Hepatocyte (in vitro differentiated cells): ENCODE measurements around the gene CDK17. TPM values are rescaled to one million over a fixed set of nuclear protein-coding genes. Genes with fewer than 3 reads are reported as not detected.

Experiments
- DNase-seq: peaks from one replicate; pipeline ENCODE4 v3.0.0-alpha.2; 2016; ENCODE audit warnings: low spot score
- H2AFZ ChIP-seq: fragments of 200-600 bp; sonication (generic); 2 replicates; pipeline ENCODE4 v1.6.0; 2016; ENCODE audit warnings: antibody characterized with exemption, mild to moderate bottlenecking
- H3K27ac ChIP-seq: fragments of 200-600 bp; sonication (generic); 2 replicates; pipeline ENCODE4 v1.5.1; 2016; ENCODE audit warnings: mild to moderate bottlenecking
- H3K27me3 ChIP-seq: fragments of 200-600 bp; sonication (generic); 2 replicates; pipeline ENCODE4 v1.6.1; 2016
- H3K36me3 ChIP-seq: fragments of 200-600 bp; sonication (generic); replicated peaks from 2 replicates; pipeline ENCODE4 v1.5.1; 2016; ENCODE audit warnings: low read depth; ENCODE audit not compliant: insufficient read depth
- H3K4me1 ChIP-seq: fragments of 200-600 bp; sonication (generic); 2 replicates; pipeline ENCODE4 v1.5.1; 2016; ENCODE audit warnings: mild to moderate bottlenecking, moderate library complexity; ENCODE audit not compliant: insufficient read depth
- H3K4me2 ChIP-seq: fragments of 200-600 bp; sonication (generic); 2 replicates; pipeline ENCODE4 v1.6.0; 2016
- H3K4me3 ChIP-seq: fragments of 200-600 bp; sonication (generic); 2 replicates; pipeline ENCODE4 v1.5.1; 2016; ENCODE audit warnings: mild to moderate bottlenecking
- H3K79me2 ChIP-seq: fragments of 200-600 bp; sonication (generic); 2 replicates; pipeline ENCODE4 v1.6.0; 2017; ENCODE audit warnings: mild to moderate bottlenecking
- H3K9me2 ChIP-seq: fragments of 200-600 bp; sonication (generic); replicated peaks from 2 replicates; pipeline ENCODE4 v1.6.0; 2017; ENCODE audit warnings: mild to moderate bottlenecking; ENCODE audit not compliant: insufficient read depth
- H3K9me3 ChIP-seq: fragments of 200-600 bp; sonication (generic); 2 replicates; pipeline ENCODE4 v1.5.1; 2016; ENCODE audit warnings: low read depth, mild to moderate bottlenecking
- H4K20me1 ChIP-seq: fragments of 200-600 bp; sonication (generic); 2 replicates; pipeline ENCODE4 v1.6.0; 2016; ENCODE audit warnings: mild to moderate bottlenecking; ENCODE audit not compliant: insufficient read depth, poor library complexity, severe bottlenecking
- EZH2 ChIP-seq: fragments of 200-600 bp; sonication (generic); IDR thresholded peaks from 2 replicates; pipeline ENCODE4 v1.6.1; 2016; ENCODE audit warnings: antibody characterized with exemption, mild to moderate bottlenecking, borderline replicate concordance
- EZH2phosphoT487 ChIP-seq: fragments of 200-600 bp; sonication (generic); IDR thresholded peaks from one replicate; pipeline ENCODE4 v1.6.1; 2018; ENCODE audit warnings: antibody characterized with exemption, mild to moderate bottlenecking, low read depth, moderate library complexity; ENCODE audit not compliant: unreplicated experiment, severe bottlenecking
- WGBS: methylation state at CpG from one replicate; pipeline ENCODE4 v1.1.6; 2016; ENCODE audit warnings: low lambda C conversion rate; ENCODE audit errors: missing lambda C conversion rate; 5-methylcytosine and 5-hydroxymethylcytosine counted together
- polyA plus RNA-seq: library from polyadenylated mRNA; unstranded; fragments of >200 nt; fragmentation: Nextera tagmentation; extraction: Ambion mirVana; gene quantifications from 2 replicates; pipeline ENCODE4 v1.2.1, GENCODE V29; 2016
- total RNA-seq: library from RNA; depleted of rRNA; stranded (reverse); fragments of >200 nt; gene quantifications from 2 replicates; pipeline ENCODE4 v1.2.3, GENCODE V29; 2014
- TF ChIP-seq, protein P1 (sequence below): fragments of 200-600 bp; sonication (generic); IDR thresholded peaks from 2 replicates; pipeline ENCODE4 v1.5.1; 2016; ENCODE audit warnings: antibody characterized with exemption, mild to moderate bottlenecking; ENCODE audit not compliant: poor library complexity

Gene CDK17
- total and polyA plus RNA-seq, 2 experiments from 2014 or later: 13.8 to 33.1 TPM

GRCh38 chr12:96398424-96399119, 1.7 kb downstream of the CDK17 start:
- Histone ChIP-seq H3K79me2 (peaks cover 57% of the 10 kb centered on the region), H4K20me1 (peaks cover 43% of the 10 kb centered on the region), H3K27me3 (no peaks in the 10 kb centered on the region), H3K9me2 (no peaks in the 10 kb centered on the region), H3K4me1 (peaks cover 14% of the 10 kb centered on the region), H3K4me3 (peak overlapping the region; percentile 95), H3K4me2 (peak overlapping the region; percentile 89), H3K27ac (peak overlapping the region; percentile 99), H2AFZ (peak overlapping the region; percentile 97), H3K36me3 (no peaks in the 10 kb centered on the region), H3K9me3 (no peaks in the 10 kb centered on the region)
- DNase-seq: no peak
- 8% methylated on average over 9 of the region's 9 CpGs for WGBS
- TF ChIP-seq EZH2 (no peak), EZH2phosphoT487 (no peak)
- TF ChIP-seq, protein P1, sequence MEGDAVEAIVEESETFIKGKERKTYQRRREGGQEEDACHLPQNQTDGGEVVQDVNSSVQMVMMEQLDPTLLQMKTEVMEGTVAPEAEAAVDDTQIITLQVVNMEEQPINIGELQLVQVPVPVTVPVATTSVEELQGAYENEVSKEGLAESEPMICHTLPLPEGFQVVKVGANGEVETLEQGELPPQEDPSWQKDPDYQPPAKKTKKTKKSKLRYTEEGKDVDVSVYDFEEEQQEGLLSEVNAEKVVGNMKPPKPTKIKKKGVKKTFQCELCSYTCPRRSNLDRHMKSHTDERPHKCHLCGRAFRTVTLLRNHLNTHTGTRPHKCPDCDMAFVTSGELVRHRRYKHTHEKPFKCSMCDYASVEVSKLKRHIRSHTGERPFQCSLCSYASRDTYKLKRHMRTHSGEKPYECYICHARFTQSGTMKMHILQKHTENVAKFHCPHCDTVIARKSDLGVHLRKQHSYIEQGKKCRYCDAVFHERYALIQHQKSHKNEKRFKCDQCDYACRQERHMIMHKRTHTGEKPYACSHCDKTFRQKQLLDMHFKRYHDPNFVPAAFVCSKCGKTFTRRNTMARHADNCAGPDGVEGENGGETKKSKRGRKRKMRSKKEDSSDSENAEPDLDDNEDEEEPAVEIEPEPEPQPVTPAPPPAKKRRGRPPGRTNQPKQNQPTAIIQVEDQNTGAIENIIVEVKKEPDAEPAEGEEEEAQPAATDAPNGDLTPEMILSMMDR: no peak

DNA sequence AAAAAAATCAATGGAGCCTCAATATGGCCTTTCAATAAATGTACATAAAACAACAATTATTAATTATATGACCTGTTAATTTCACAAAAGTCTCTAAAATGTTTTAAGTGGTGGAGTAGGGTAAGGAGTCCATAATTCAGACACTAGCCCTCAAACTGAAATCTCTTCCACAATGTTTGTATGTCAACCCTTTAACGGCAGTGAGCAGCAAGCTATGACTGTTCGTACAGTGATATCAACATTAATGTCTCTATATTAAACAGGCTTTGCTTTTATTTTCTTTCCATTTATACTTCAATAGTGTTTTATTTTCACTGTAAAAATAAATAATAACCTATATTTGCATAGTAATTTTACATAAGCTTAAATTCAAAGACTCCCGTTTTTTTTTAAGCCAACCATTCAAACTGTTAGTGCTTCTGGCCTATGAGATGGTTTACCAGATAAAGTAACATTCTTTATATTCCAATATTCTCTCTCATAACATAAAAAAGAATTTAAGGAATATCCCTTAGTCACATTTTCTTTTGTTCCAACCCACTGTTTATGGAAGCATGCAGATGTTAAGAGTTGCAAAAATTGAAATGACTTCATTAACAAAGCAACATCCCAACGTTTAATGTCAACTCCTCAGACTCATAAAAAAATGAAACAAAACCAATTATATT, 2.3 kb downstream of the CDK17 start:
- no peaks in the 10 kb centered on the region for H3K9me3 ChIP-seq
- peaks cover 14% of the 10 kb centered on the region for H3K4me1 ChIP-seq
- H4K20me1 ChIP-seq: peaks cover 43% of the 10 kb centered on the region
- H3K9me2 ChIP-seq: no peaks in the 10 kb centered on the region
- 33% methylated on average over 4 of the region's 4 CpGs for WGBS
- DNase-seq: no peak
- H3K4me2 ChIP-seq: peak overlapping the region; percentile 89
- H3K27me3 ChIP-seq: no peaks in the 10 kb centered on the region
- H3K27ac ChIP-seq: peak overlapping the region; percentile 99
- TF ChIP-seq EZH2phosphoT487 (no peak), EZH2 (no peak)
- TF ChIP-seq, protein P1: no peak
- peak overlapping the region; percentile 95 for H3K4me3 ChIP-seq
- peaks cover 64% of the 10 kb centered on the region for H3K79me2 ChIP-seq
- peak overlapping the region; percentile 97 for H2AFZ ChIP-seq
- no peaks in the 10 kb centered on the region for H3K36me3 ChIP-seq

DNA sequence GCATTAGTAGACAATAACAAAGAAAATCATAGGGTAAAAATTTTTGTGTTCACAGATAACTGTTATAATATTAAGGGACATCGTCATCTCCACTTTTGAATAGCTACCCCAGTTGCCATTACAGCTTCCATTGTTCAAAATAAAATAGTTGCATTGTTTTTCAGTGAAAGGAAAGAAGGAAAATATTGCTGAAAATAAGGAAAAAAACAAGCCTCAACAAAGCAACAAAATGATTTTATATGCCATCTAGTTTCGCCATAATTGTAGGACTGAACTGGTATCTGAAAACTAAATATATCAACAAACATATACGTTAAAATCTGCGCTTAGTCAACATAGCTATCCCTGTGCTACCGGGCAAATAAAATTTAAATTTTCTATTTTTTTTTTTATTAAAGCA, 3.3 kb downstream of the CDK17 start:
- H3K4me2 ChIP-seq: peak overlapping the region; percentile 89

More for the DNA sequence above, 3.3 kb downstream of the CDK17 start:
- peaks cover 14% of the 10 kb centered on the region for H3K4me1 ChIP-seq
- 74% methylated on average over 5 of the region's 5 CpGs for WGBS
- no peaks in the 10 kb centered on the region for H3K27me3 ChIP-seq
- H3K9me2 ChIP-seq: no peaks in the 10 kb centered on the region
- H3K36me3 ChIP-seq: no peaks in the 10 kb centered on the region
- TF ChIP-seq, protein P1: no peak
- TF ChIP-seq EZH2: no peak
- TF ChIP-seq EZH2phosphoT487: no peak
- H3K79me2 ChIP-seq: peaks cover 73% of the 10 kb centered on the region
- H3K4me3 ChIP-seq: no peak overlapping the region
- no peak overlapping the region for H2AFZ ChIP-seq
- no peak overlapping the region for H3K27ac ChIP-seq
- DNase-seq: no peak
- H4K20me1 ChIP-seq: peaks cover 43% of the 10 kb centered on the region
- H3K9me3 ChIP-seq: no peaks in the 10 kb centered on the region
